Gastrocnemius medialis (tissue), 4 donors: ENCODE results near the gene SND1. TPM values are rescaled to one million over a fixed set of nuclear protein-coding genes. Genes with fewer than 3 reads are reported as not detected.

Experiments
- ATAC-seq, 2 donors: fragments of 150-250 bp; one replicate each; pipeline ENCODE4 v1.9.1; 2016
- DNase-seq, 2 donors: peaks; one replicate each; pipeline ENCODE4 v3.0.0-alpha.2; 2019
- H3K27ac ChIP-seq, 4 donors: fragments of 200-600 bp; sonication (generic); 1 replicate in 1 of 4; 2 replicates in 3 of 4; pipeline ENCODE4 v1.5.1; 2016 to 2018; ENCODE audit warnings: mild to moderate bottlenecking in 2 of 4, moderate library complexity in 1 of 4
- H3K27me3 ChIP-seq, 3 donors: fragments of 200-600 bp; sonication (generic) in 2 of 3; 1 replicate in 1 of 3; 2 replicates in 2 of 3; pipeline versions ENCODE4 v1.5.1 to v1.6.0; 2016 to 2019; ENCODE audit warnings: mild to moderate bottlenecking in 1 of 3, moderate library complexity in 1 of 3
- H3K36me3 ChIP-seq, 2 donors: fragments of 200-600 bp; sonication (generic) in 1 of 2; one replicate each; pipeline ENCODE4 v1.5.1; 2017 to 2018
- H3K4me1 ChIP-seq, 2 donors: fragments of 200-600 bp; sonication (generic) in 1 of 2; one replicate each; pipeline ENCODE4 v1.5.1; 2016 to 2017; ENCODE audit warnings: mild to moderate bottlenecking in 2 of 2
- H3K4me3 ChIP-seq, 4 donors: fragments of 200-600 bp; sonication (generic) in 3 of 4; 1 replicate in 1 of 4; 2 replicates in 3 of 4; pipeline ENCODE4 v1.5.1; 2016 to 2019; ENCODE audit warnings: mild to moderate bottlenecking in 2 of 4
- H3K9me3 ChIP-seq, 3 donors: fragments of 200-600 bp; sonication (generic) in 2 of 3; 1 replicate in 1 of 3; 2 replicates in 2 of 3; pipeline ENCODE4 v1.5.1; 2016 to 2019
- POLR2A ChIP-seq, 2 donors: fragments of 450-650 bp; IDR thresholded peaks; one replicate each; pipeline ENCODE4 v1.6.1; 2017; ENCODE audit warnings: antibody characterized with exemption in 2 of 2, mild to moderate bottlenecking in 2 of 2, moderate library complexity in 2 of 2
- in situ Hi-C, 4 donors: fragments of 200-750 bp; cut with MboI; loops; one replicate each; pipeline versions ENCODE4 v1.15.0 to v1.8.0; 2017; ENCODE audit warnings: low sequenced_read_pairs in 4 of 4
- intact Hi-C: fragments of 100-400 bp; cut with DNase I; formaldehyde crosslinking; loops from one replicate; pipeline ENCODE4 v1.15.1; 2023; ENCODE audit warnings: low total_unique reads
- total RNA-seq, 4 donors: library from RNA; depleted of rRNA; stranded (reverse); fragments of >200 nt; gene quantifications; one replicate each; pipeline versions ENCODE4 v1.1.0 to v1.2.3, GENCODE V29; 2016
- TF ChIP-seq, protein P1 (sequence below), 5 experiments: fragments of 450-650 bp in 3 of 5; fragments of 200-600 bp in 2 of 5; sonication (generic) in 2 of 5; IDR thresholded peaks in 4 of 5; conservative IDR thresholded peaks in 1 of 5; 1 replicate in 4 of 5; 2 replicates in 1 of 5; pipeline ENCODE4 v1.5.1; 2016 to 2019; ENCODE audit warnings: antibody characterized with exemption in 5 of 5, mild to moderate bottlenecking in 3 of 5, moderate library complexity in 3 of 5

SND1 gene
- total RNA-seq, 4 donors from 2014 or later: 30.4 to 73.0 (median 50.3) TPM

DNA sequence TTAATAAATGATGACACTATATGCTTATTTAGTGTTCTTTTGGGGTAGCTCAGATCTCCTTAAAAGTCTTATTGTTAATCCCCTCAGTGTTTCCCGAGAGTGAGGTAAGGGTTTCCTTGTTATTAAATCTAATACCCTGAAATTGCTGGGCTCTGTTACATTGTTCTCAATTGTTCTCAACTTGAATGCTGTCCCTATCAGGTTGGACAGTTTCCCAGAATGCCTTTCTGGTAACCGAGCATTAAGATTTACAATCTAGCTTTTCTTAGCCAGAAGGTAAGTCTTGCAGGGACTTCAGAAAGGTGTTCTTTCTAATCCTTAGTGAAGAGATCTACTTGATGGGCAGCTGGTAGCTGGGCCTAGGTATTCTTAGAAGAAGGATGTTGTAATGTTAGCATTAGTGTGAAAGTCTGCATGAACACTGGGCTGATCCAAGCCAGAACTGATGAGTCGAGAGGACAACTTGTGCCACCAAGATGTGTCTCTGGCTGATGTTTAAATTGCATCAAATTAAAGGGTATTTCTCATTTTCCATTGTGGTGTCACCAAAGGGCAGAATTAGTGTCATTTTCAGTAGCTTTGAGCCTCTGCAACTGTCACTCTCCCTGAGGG lies 89.9 kb downstream of the SND1 start:
- peaks cover 11 to 14% of the 10 kb centered on the region in 2 donors for H3K4me1 ChIP-seq
- DNase-seq: no peak
- H3K27me3 ChIP-seq: no peaks in the 10 kb centered on the region
- peak in 1 of 2 donors; percentile 83 for ATAC-seq
- no peaks in the 10 kb centered on the region for H3K36me3 ChIP-seq
- no peak for TF ChIP-seq POLR2A (IDR thresholded peaks at IDR 0.05)
- TF ChIP-seq, protein P1, sequence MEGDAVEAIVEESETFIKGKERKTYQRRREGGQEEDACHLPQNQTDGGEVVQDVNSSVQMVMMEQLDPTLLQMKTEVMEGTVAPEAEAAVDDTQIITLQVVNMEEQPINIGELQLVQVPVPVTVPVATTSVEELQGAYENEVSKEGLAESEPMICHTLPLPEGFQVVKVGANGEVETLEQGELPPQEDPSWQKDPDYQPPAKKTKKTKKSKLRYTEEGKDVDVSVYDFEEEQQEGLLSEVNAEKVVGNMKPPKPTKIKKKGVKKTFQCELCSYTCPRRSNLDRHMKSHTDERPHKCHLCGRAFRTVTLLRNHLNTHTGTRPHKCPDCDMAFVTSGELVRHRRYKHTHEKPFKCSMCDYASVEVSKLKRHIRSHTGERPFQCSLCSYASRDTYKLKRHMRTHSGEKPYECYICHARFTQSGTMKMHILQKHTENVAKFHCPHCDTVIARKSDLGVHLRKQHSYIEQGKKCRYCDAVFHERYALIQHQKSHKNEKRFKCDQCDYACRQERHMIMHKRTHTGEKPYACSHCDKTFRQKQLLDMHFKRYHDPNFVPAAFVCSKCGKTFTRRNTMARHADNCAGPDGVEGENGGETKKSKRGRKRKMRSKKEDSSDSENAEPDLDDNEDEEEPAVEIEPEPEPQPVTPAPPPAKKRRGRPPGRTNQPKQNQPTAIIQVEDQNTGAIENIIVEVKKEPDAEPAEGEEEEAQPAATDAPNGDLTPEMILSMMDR (IDR thresholded peaks at IDR 0.05 in 4 of 5, conservative IDR thresholded peaks at IDR 0.05 in 1 of 5): no peak
- no peak overlapping the region for H3K4me3 ChIP-seq
- in situ Hi-C loops: no loop called here
- no peak overlapping the region for H3K27ac ChIP-seq
- H3K9me3 ChIP-seq: no peaks in the 10 kb centered on the region
- intact Hi-C loops: no loop called here

DNA sequence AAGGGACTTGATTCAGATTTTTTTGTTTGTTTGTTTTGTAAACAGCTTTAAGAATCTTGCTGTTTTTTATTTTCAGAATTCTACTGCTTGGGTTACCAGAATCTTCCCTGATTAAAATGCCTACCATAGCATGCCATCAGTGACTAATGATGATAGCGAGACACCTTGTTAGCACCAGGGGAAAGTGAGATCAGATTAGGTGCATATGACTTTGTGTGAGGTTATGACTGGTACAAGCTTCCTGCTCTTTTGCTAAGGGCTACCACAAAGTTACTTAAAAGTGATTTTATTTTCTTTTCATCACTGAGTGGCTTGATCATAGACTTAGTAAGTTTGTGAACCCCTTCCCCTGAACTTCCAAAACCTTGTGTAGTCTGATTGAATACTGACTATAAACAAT lies 93.5 kb downstream of the SND1 start:
- Histone ChIP-seq H3K27ac (no peak overlapping the region), H3K4me1 (peaks cover 9 to 10% of the 10 kb centered on the region in 2 donors), H3K27me3 (no peaks in the 10 kb centered on the region), H3K4me3 (no peak overlapping the region), H3K9me3 (no peaks in the 10 kb centered on the region), H3K36me3 (no peaks in the 10 kb centered on the region)
- in situ Hi-C loops (no loop called here), intact Hi-C loops (no loop called here)
- TF ChIP-seq, protein P1 (IDR thresholded peaks at IDR 0.05 in 4 of 5, conservative IDR thresholded peaks at IDR 0.05 in 1 of 5): no peak
- TF ChIP-seq POLR2A (IDR thresholded peaks at IDR 0.05): no peak
- ATAC-seq (no peak), DNase-seq (no peak)

DNA sequence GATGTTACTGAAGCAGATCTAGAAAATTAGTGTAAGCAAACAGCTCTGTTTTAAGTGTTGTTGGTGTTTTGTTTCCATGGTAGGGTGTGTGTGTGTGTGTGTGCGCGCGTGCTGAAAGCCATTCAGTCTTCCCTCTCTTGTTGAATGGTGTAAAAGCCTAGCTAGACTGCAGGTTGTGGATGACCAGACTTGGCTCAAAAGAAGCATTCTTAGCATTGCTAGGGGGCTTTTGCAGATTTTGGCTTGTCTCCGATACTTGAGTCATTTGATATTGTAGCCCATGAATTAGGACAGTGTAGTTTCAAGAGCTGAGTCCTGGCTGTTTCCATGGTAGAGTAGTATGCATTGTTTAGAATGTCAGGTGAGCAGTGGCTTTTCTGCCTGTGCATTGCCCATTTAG lies 99.1 kb downstream of the SND1 start:
- no peaks in the 10 kb centered on the region for H3K36me3 ChIP-seq
- intact Hi-C loops: no loop called here
- ATAC-seq: no peak
- no peaks in the 10 kb centered on the region for H3K9me3 ChIP-seq
- peaks cover 0 to 9% of the 10 kb centered on the region in 2 donors for H3K4me1 ChIP-seq
- DNase-seq: no peak
- H3K27ac ChIP-seq: no peak overlapping the region
- H3K4me3 ChIP-seq: no peak overlapping the region
- no peaks in the 10 kb centered on the region for H3K27me3 ChIP-seq
- TF ChIP-seq, protein P1 (IDR thresholded peaks at IDR 0.05 in 4 of 5, conservative IDR thresholded peaks at IDR 0.05 in 1 of 5): no peak
- no peak for TF ChIP-seq POLR2A (IDR thresholded peaks at IDR 0.05)
- in situ Hi-C loops: no loop called here

DNA sequence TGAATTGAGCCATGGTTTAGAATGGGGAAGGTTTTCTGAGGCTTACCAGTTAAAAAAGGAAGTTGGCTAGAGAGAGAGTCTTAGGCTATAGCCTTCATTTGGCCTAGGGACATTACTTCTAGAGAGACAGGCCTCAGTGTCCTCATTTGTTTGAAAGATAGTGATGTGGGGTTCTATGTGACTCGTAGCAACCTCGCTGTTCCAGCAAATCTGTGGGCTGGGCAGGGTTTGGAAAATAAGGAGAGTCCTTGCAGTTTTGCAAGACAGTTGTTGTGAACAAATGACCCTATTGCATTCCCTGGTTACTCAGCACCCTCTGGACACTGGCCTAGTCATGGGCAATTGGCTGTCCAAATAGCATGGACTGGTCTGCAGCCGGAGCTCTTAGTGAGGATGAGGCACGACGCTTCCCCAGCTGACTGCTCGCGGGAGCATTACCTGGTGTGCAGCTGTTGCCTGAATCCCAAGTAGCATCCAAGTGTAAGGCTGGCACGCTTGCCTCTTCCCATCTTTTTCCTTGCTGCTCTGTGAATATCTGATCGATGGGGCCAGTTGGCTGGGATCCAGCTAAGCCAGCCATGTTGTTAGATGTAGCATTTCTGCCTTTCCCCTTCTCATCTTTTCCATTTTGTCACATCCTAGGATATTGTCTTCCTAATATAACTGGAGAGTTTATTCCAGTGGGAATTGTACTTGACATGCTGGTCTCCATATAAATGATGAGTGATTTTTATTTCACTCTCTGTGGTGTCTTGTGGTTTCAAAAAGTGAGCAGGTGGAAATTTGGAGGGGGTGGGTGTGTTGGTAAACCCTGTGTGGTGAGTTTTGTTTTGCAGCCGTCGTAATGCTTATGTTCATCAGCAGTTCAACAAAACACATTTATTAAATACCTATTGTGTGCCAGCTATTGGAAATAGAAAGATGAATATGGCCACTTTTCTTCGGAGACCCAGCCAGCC lies 99.8 kb downstream of the SND1 start:
- ATAC-seq (peak in 1 of 2 donors; percentile 55), DNase-seq (peak in 1 of 2 donors; percentile 21)
- no peak overlapping the region for H3K27ac ChIP-seq
- intact Hi-C loops (no loop called here), in situ Hi-C loops (no loop called here)
- H3K9me3 ChIP-seq: no peaks in the 10 kb centered on the region
- H3K27me3 ChIP-seq: no peaks in the 10 kb centered on the region
- TF ChIP-seq, protein P1 (IDR thresholded peaks at IDR 0.05 in 4 of 5, conservative IDR thresholded peaks at IDR 0.05 in 1 of 5): no peak
- no peak for TF ChIP-seq POLR2A (IDR thresholded peaks at IDR 0.05)
- H3K4me3 ChIP-seq: no peak overlapping the region
- peaks cover 0 to 9% of the 10 kb centered on the region in 2 donors for H3K4me1 ChIP-seq
- H3K36me3 ChIP-seq: no peaks in the 10 kb centered on the region
